ENCODE results near the gene PHACTR1. TPM values are rescaled to one million over a fixed set of nuclear protein-coding genes. Genes with fewer than 3 reads are reported as not detected.

PHACTR1 gene
- polyA plus RNA-seq, 1 of the 3 experiments (the other 2 are of a cell fraction) = 0.12 TPM

DNA sequence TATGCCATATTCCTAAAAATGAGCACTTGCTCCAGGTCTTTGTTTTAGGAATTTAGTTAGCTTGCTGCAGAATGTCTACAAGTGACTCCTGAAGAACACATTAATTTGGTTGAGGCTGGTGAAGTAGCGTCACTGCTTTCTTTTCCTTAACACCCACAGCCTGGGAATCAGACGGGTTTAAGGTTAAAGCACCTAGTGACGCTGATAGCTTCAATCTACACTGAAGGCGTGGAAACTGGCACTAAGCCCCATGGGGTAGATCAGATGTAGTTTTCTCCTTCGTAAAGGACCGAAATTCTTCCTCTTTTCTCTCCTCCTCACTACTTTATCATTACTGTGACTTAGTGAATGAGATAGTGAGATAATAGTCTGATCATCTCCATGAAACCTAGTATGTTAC is 521.5 kb downstream of the PHACTR1 start:
- CTCF ChIA-PET = no interaction called here

More for the DNA sequence above, 521.5 kb downstream of the PHACTR1 start:
- Histone ChIP-seq H3K9ac (no peak overlapping the region), H3K4me1 (ENCODE audit: control insufficient read depth in 1 of 2, insufficient read depth in 2 of 2, low read depth in 1 of 2, low read length in 1 of 2) (no peaks in the 10 kb centered on the region), H3F3A (replicated peaks; ENCODE audit: insufficient read depth) (no peaks in the 10 kb centered on the region), H3K4me2 (no peak overlapping the region), H3K27me3 (ENCODE audit: insufficient read depth) (no peaks in the 10 kb centered on the region), H3K9me2 (no peaks in the 10 kb centered on the region), H4K20me1 (ENCODE audit: insufficient read depth) (no peaks in the 10 kb centered on the region), H3K36me3 (replicated peaks in 1 of 2; ENCODE audit: control insufficient read depth in 1 of 2, insufficient read depth in 2 of 2, low read length in 1 of 2) (no peaks in the 10 kb centered on the region), H3K79me2 (ENCODE audit: insufficient read depth) (no peaks in the 10 kb centered on the region), H3K27ac (ENCODE audit: low read depth in 2 of 2, low read length in 1 of 2) (no peak overlapping the region), H3K4me3 (ENCODE audit: low read depth in 2 of 2, low read length in 1 of 2) (no peak overlapping the region), H3K9me3 (no peaks in the 10 kb centered on the region), H2AFZ (ENCODE audit: low read depth) (no peak overlapping the region)
- POLR2A ChIA-PET = no interaction called here
- 57% methylated on average over 6 of the region's 6 CpGs for WGBS (ENCODE audit: low lambda C conversion rate)
- TF ChIP-seq, protein P1, sequence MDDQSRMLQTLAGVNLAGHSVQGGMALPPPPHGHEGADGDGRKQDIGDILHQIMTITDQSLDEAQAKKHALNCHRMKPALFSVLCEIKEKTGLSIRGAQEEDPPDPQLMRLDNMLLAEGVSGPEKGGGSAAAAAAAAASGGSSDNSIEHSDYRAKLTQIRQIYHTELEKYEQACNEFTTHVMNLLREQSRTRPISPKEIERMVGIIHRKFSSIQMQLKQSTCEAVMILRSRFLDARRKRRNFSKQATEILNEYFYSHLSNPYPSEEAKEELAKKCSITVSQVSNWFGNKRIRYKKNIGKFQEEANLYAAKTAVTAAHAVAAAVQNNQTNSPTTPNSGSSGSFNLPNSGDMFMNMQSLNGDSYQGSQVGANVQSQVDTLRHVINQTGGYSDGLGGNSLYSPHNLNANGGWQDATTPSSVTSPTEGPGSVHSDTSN (IDR thresholded peaks at IDR 0.05) = no peak
- no peak for TF ChIP-seq MEF2A (IDR thresholded peaks at IDR 0.05; ENCODE audit: borderline replicate concordance, low read depth)
- TF ChIP-seq, protein P2, sequence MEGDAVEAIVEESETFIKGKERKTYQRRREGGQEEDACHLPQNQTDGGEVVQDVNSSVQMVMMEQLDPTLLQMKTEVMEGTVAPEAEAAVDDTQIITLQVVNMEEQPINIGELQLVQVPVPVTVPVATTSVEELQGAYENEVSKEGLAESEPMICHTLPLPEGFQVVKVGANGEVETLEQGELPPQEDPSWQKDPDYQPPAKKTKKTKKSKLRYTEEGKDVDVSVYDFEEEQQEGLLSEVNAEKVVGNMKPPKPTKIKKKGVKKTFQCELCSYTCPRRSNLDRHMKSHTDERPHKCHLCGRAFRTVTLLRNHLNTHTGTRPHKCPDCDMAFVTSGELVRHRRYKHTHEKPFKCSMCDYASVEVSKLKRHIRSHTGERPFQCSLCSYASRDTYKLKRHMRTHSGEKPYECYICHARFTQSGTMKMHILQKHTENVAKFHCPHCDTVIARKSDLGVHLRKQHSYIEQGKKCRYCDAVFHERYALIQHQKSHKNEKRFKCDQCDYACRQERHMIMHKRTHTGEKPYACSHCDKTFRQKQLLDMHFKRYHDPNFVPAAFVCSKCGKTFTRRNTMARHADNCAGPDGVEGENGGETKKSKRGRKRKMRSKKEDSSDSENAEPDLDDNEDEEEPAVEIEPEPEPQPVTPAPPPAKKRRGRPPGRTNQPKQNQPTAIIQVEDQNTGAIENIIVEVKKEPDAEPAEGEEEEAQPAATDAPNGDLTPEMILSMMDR (IDR thresholded peaks at IDR 0.05) = no peak
- TF ChIP-seq, protein P3, sequence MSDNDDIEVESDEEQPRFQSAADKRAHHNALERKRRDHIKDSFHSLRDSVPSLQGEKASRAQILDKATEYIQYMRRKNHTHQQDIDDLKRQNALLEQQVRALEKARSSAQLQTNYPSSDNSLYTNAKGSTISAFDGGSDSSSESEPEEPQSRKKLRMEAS (IDR thresholded peaks at IDR 0.05; ENCODE audit: low read depth) = no peak
- TF ChIP-seq, protein P4, sequence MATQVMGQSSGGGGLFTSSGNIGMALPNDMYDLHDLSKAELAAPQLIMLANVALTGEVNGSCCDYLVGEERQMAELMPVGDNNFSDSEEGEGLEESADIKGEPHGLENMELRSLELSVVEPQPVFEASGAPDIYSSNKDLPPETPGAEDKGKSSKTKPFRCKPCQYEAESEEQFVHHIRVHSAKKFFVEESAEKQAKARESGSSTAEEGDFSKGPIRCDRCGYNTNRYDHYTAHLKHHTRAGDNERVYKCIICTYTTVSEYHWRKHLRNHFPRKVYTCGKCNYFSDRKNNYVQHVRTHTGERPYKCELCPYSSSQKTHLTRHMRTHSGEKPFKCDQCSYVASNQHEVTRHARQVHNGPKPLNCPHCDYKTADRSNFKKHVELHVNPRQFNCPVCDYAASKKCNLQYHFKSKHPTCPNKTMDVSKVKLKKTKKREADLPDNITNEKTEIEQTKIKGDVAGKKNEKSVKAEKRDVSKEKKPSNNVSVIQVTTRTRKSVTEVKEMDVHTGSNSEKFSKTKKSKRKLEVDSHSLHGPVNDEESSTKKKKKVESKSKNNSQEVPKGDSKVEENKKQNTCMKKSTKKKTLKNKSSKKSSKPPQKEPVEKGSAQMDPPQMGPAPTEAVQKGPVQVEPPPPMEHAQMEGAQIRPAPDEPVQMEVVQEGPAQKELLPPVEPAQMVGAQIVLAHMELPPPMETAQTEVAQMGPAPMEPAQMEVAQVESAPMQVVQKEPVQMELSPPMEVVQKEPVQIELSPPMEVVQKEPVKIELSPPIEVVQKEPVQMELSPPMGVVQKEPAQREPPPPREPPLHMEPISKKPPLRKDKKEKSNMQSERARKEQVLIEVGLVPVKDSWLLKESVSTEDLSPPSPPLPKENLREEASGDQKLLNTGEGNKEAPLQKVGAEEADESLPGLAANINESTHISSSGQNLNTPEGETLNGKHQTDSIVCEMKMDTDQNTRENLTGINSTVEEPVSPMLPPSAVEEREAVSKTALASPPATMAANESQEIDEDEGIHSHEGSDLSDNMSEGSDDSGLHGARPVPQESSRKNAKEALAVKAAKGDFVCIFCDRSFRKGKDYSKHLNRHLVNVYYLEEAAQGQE (IDR thresholded peaks at IDR 0.05; ENCODE audit: low read depth, low read length) = no peak
- TF ChIP-seq, protein P5, sequence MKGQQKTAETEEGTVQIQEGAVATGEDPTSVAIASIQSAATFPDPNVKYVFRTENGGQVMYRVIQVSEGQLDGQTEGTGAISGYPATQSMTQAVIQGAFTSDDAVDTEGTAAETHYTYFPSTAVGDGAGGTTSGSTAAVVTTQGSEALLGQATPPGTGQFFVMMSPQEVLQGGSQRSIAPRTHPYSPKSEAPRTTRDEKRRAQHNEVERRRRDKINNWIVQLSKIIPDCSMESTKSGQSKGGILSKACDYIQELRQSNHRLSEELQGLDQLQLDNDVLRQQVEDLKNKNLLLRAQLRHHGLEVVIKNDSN (IDR thresholded peaks at IDR 0.05; ENCODE audit: borderline replicate concordance, low read depth) = no peak
- no peak for DNase-seq

Measured in SK-N-SH (cell line).